ENCODE measurements around the gene NFATC4. TPM values are rescaled to one million over a fixed set of nuclear protein-coding genes. Genes with fewer than 3 reads are reported as not detected.

NFATC4 gene
- total and polyA plus RNA-seq, 10 donors, result 10.7 to 145 (median 23.0) TPM

GRCh38 chr14:24356208-24356607 is 11.8 kb upstream of the NFATC4 start:
- Histone ChIP-seq H3K27me3 (replicated peaks in 1 of 7) (peaks cover 0 to 25% (median 0%) of the 10 kb centered on the region in 7 donors), H3K9me3 (peaks cover 0 to 4% (median 0%) of the 10 kb centered on the region in 8 donors), H3K27ac (no peak overlapping the region), H3K4me1 (no peaks in the 10 kb centered on the region), H3K4me3 (no peak overlapping the region), H3K36me3 (no peaks in the 10 kb centered on the region)
- DNase-seq, result no peak
- WGBS, 5 donors, result 85 to 99% (median 91%) methylated on average over 4 of the region's 4 CpGs
- intact Hi-C loops (cut with DNase I; ENCODE audit: low total_unique reads), result no loop called here
- TF ChIP-seq POLR2A (IDR thresholded peaks at IDR 0.05) (no peak), POLR2AphosphoS5 (IDR thresholded peaks at IDR 0.05) (no peak), CTCF (IDR thresholded peaks at IDR 0.05 in 8 of 11, conservative IDR thresholded peaks at IDR 0.05 in 3 of 11) (no peak)

GRCh38 chr14:24360281-24360680 is 7.7 kb upstream of the NFATC4 start:
- TF ChIP-seq CTCF (IDR thresholded peaks at IDR 0.05 in 8 of 11, conservative IDR thresholded peaks at IDR 0.05 in 3 of 11), result no peak
- TF ChIP-seq POLR2AphosphoS5 (IDR thresholded peaks at IDR 0.05), result no peak
- TF ChIP-seq POLR2A (IDR thresholded peaks at IDR 0.05), result no peak

GRCh38 chr14:24361326-24361725 is 6.7 kb upstream of the NFATC4 start:
- Histone ChIP-seq H3K36me3 (no peaks in the 10 kb centered on the region), H3K27ac (no peak overlapping the region), H3K4me1 (peaks cover 8 to 16% (median 15%) of the 10 kb centered on the region in 6 donors), H3K4me3 (no peak overlapping the region), H3K9me3 (peaks cover 0 to 4% (median 0%) of the 10 kb centered on the region in 8 donors), H3K27me3 (replicated peaks in 1 of 7) (peaks cover 0 to 35% (median 0%) of the 10 kb centered on the region in 7 donors)
- WGBS, 5 donors, result 77 to 94% (median 88%) methylated on average over 2 of the region's 2 CpGs
- TF ChIP-seq POLR2A (IDR thresholded peaks at IDR 0.05), result no peak
- TF ChIP-seq POLR2AphosphoS5 (IDR thresholded peaks at IDR 0.05), result no peak
- TF ChIP-seq CTCF (IDR thresholded peaks at IDR 0.05 in 8 of 11, conservative IDR thresholded peaks at IDR 0.05 in 3 of 11), result no peak
- DNase-seq, result no peak
- intact Hi-C loops (cut with DNase I; ENCODE audit: low total_unique reads), result loop anchor here (10.0 kb wide), 1 partner anchor 53 kb away; no protein-coding TSS in a partner anchor

More at GRCh38 chr14:24360281-24360680, 7.7 kb upstream of the NFATC4 start:
- peaks cover 0 to 24% (median 0%) of the 10 kb centered on the region in 7 donors for H3K27me3 ChIP-seq (replicated peaks in 1 of 7)
- intact Hi-C loops (cut with DNase I; ENCODE audit: low total_unique reads), result loop anchor here (10.0 kb wide), 1 partner anchor 55 kb away; no protein-coding TSS in a partner anchor
- no peak for DNase-seq
- H3K27ac ChIP-seq, result no peak overlapping the region
- H3K4me3 ChIP-seq, result no peak overlapping the region
- H3K9me3 ChIP-seq, result peaks cover 0 to 4% (median 0%) of the 10 kb centered on the region in 8 donors
- H3K4me1 ChIP-seq, result peaks cover 1 to 6% (median 5%) of the 10 kb centered on the region in 6 donors
- WGBS, 5 donors, result 85 to 95% (median 92%) methylated on average over 3 of the region's 3 CpGs
- no peaks in the 10 kb centered on the region for H3K36me3 ChIP-seq

- no peak for DNase-seq
- intact Hi-C loops (cut with DNase I; ENCODE audit: low total_unique reads), result loop anchor here (10.0 kb wide), 1 partner anchor 52 kb away; no protein-coding TSS in a partner anchor
- 41 to 70% (median 67%) methylated on average over 2 of the region's 2 CpGs for WGBS, 5 donors
- TF ChIP-seq POLR2A (IDR thresholded peaks at IDR 0.05) (no peak), POLR2AphosphoS5 (IDR thresholded peaks at IDR 0.05) (no peak), CTCF (IDR thresholded peaks at IDR 0.05 in 8 of 11, conservative IDR thresholded peaks at IDR 0.05 in 3 of 11) (no peak)
- H3K4me1 ChIP-seq, result peaks cover 13 to 27% (median 26%) of the 10 kb centered on the region in 6 donors
- no peaks in the 10 kb centered on the region for H3K36me3 ChIP-seq
- H3K9me3 ChIP-seq, result peaks cover 0 to 4% (median 0%) of the 10 kb centered on the region in 8 donors
- peaks cover 0 to 46% (median 4%) of the 10 kb centered on the region in 7 donors for H3K27me3 ChIP-seq (replicated peaks in 1 of 7)
- no peak overlapping the region for H3K4me3 ChIP-seq
- no peak overlapping the region for H3K27ac ChIP-seq
Measured at GRCh38 chr14:24362241-24362960, 5.6 kb upstream of the NFATC4 start.

Data from spleen (tissue), 11 donors.